ENCODE measurements around the gene CASZ1. TPM values are rescaled to one million over a fixed set of nuclear protein-coding genes. Genes with fewer than 3 reads are reported as not detected.

The CASZ1 gene
- polyA plus RNA-seq, 2 of the 4 experiments (the other 2 are of a cell fraction) = 0.52 to 1.2 TPM

DNA sequence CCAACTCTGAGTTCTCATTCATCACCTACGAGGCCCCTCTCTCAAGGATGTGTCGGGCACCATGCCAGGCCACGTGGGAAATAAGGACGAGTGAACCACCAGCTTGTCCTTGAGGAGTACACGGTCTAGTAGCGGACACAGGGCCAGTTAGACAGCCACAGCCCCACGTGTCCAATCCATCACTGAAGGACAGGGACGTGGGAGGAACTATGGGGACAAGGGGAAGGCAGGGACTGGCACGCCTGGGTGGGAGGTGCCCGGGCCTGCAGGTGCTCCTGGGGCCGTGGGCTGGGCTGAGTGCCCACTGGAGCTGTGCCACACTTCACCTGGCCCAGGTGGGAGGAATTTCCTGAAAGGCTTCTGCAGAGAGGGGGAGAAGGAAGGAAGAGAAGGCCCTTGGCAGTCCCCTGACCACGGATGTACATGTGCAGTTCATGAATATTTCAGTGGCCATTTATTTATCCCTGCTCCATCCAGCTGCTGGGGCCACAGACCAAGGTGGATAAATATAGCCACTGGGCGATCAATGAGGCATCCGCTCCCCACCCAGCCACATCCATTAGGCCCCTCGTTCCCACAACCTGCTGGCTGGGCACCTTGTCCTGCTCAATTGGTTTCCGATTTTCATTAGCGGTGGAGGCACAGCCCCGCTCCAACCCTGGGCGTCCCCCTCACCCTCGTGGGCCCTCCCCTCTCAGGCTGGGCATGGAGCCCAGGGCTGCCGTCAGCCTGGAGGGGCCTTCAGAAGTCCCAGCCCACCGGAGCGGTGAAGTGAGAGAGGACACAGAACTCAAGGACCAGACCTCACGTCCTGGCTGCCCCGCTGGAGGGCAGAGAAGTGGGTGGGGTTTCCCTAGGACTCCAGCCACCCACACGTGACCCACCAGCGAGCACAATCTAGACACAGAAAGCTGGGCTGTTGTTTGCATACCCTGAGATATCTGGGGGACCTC, 59.5 kb downstream of the CASZ1 start:
- Histone ChIP-seq H3K4me1 (peaks cover 3% of the 10 kb centered on the region; the same call in 1 of the 3 replicates), H3K4me3 (no peak overlapping the region), H3K4me2 (no peak overlapping the region), H3K27ac (no peak overlapping the region), H3K9me3 (no peaks in the 10 kb centered on the region)
- TF ChIP-seq USF2 (IDR thresholded peaks at IDR 0.05) (no peak), RFX5 (IDR thresholded peaks at IDR 0.05) (no peak), RCOR1 (IDR thresholded peaks at IDR 0.05; ENCODE audit: low read depth, low read length) (no peak), MAZ (IDR thresholded peaks at IDR 0.05; ENCODE audit: borderline replicate concordance, low read depth, low read length) (no peak)
- no peak for DNase-seq (ENCODE audit: low read depth in 1 of 2, low spot score in 1 of 2)
- ATAC-seq = no peak
- FAIRE-seq = no peak
- ChIA-PET POLR2A (no interaction called here), CTCF (interaction anchor here (1.0 kb wide), 1 partner anchor 229 kb away, joined by 4 read pairs; no protein-coding TSS in a partner anchor)
- 70% methylated on average over 21 of the region's 27 CpGs for WGBS (ENCODE audit: missing lambda C conversion rate)

DNA sequence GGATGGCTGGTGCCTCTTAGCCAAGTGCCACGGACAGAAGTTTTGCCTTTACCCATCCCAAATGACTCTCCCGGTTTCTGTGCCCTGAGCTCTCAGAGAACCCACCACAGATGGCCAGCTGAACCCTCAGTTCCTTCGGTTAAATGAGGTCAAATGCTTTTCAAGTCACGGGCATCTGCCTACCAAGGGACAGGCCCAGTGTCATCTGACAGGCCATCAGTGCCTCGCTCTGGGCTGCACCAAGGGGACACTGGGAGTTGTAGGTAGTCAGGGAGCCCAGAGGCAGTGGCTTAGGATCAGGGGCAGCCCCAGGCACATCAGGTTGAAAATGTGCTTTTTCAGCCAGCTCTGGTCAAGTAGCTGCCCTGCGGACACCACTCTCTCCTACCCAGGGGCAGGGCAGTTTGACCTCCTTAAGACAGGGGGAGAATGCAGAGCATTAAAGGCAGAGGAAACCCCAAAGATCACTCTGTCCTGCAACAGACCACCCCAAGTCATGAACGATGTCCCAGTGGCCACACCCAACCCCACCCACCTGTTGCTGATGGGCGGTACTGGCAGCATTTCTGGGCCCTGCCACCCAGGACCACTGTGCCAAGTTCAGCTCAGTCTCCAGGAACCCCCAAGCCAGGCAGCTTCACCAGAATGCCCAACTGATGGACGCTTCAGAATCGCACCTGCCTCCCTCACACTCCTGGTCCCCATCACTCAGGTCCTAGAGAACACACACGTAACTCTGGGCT, 60.7 kb downstream of the CASZ1 start:
- no peak for TF ChIP-seq POLR2AphosphoS2 (conservative IDR thresholded peaks at IDR 0.05; ENCODE audit: low read length)
- no peak for TF ChIP-seq ZC3H11A (IDR thresholded peaks at IDR 0.05)
- no peak for TF ChIP-seq FOSL2 (IDR thresholded peaks at IDR 0.05)
- TF ChIP-seq FOSL2 (CRISPR knock-in tag; IDR thresholded peaks at IDR 0.05) = no peak
- TF ChIP-seq BCL3 (IDR thresholded peaks at IDR 0.05) = no peak
- no peak for TF ChIP-seq CTCF (IDR thresholded peaks at IDR 0.05)
- no peak for TF ChIP-seq KDM1A (IDR thresholded peaks at IDR 0.05; ENCODE audit: low read depth)
- TF ChIP-seq EHMT2 (IDR thresholded peaks at IDR 0.05; ENCODE audit: low read depth) = no peak
- no peak for TF ChIP-seq TFCP2L1 (CRISPR knock-in tag; IDR thresholded peaks at IDR 0.05)
- no peak for TF ChIP-seq GATA3 (IDR thresholded peaks at IDR 0.05; ENCODE audit: borderline replicate concordance)
- TF ChIP-seq ZNF302 (CRISPR knock-in tag; IDR thresholded peaks at IDR 0.05) = no peak
- TF ChIP-seq EHF (CRISPR knock-in tag; IDR thresholded peaks at IDR 0.05) = no peak
- TF ChIP-seq MYC (IDR thresholded peaks at IDR 0.05; ENCODE audit: borderline replicate concordance, low read length) = no peak
- TF ChIP-seq, protein P1, sequence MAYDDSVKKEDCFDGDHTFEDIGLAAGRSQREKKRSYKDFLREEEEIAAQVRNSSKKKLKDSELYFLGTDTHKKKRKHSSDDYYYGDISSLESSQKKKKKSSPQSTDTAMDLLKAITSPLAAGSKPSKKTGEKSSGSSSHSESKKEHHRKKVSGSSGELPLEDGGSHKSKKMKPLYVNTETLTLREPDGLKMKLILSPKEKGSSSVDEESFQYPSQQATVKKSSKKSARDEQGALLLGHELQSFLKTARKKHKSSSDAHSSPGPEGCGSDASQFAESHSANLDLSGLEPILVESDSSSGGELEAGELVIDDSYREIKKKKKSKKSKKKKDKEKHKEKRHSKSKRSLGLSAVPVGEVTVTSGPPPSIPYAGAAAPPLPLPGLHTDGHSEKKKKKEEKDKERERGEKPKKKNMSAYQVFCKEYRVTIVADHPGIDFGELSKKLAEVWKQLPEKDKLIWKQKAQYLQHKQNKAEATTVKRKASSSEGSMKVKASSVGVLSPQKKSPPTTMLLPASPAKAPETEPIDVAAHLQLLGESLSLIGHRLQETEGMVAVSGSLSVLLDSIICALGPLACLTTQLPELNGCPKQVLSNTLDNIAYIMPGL (CRISPR knock-in tag; IDR thresholded peaks at IDR 0.05; ENCODE audit: borderline replicate concordance) = no peak
- TF ChIP-seq RAD21 (conservative IDR thresholded peaks at IDR 0.05 in 1 of 2, IDR thresholded peaks at IDR 0.05 in 1 of 2) = no peak
- TF ChIP-seq POLR2A (IDR thresholded peaks at IDR 0.05; ENCODE audit: low read length) = no peak
- TF ChIP-seq MAFK (IDR thresholded peaks at IDR 0.05; ENCODE audit: partially characterized antibody) = no peak
- no peak for TF ChIP-seq MAZ (IDR thresholded peaks at IDR 0.05; ENCODE audit: borderline replicate concordance, low read depth, low read length)
- no peak for TF ChIP-seq RARB (CRISPR knock-in tag; IDR thresholded peaks at IDR 0.05)
- DNase-seq (ENCODE audit: low read depth in 1 of 2, low spot score in 1 of 2) (no peak), ATAC-seq (no peak), FAIRE-seq (no peak)
- Histone ChIP-seq H3K4me2 (no peak overlapping the region), H3K27ac (no peak overlapping the region), H3K9me3 (no peaks in the 10 kb centered on the region), H3K4me1 (peaks cover 12% of the 10 kb centered on the region), H3K4me3 (no peak overlapping the region)
- 69% methylated on average over 8 of the region's 11 CpGs for WGBS (ENCODE audit: missing lambda C conversion rate)
- POLR2A ChIA-PET = no interaction called here
- CTCF ChIA-PET = no interaction called here
